Lung (tissue), 12 donors: ENCODE measurements around the gene KCNMB2. TPM values are rescaled to one million over a fixed set of nuclear protein-coding genes. Genes with fewer than 3 reads are reported as not detected.

Experiments used
- ATAC-seq: fragments of 200-7000 bp; cut with Tn5 transposase; one replicate; pipeline ENCODE4 v1.9.1; 2020; ENCODE audit warnings: moderate number of reproducible peaks; ENCODE audit not compliant: insufficient read depth, low FRiP score
- DNase-seq, 3 donors: peaks; one replicate each; pipeline ENCODE4 v3.0.0-alpha.2; 2013 to 2017
- H3K27ac ChIP-seq, 2 donors: one replicate each; pipeline ENCODE4 v1.5.1; 2013; ENCODE audit warnings: mild to moderate bottlenecking in 2 of 2, moderate library complexity in 2 of 2, control low read depth in 1 of 2, inconsistent platforms in 1 of 2, low read depth in 1 of 2, low read length in 1 of 2
- H3K27me3 ChIP-seq, 3 donors: one replicate each; pipeline ENCODE4 v1.5.1; 2013; ENCODE audit warnings: low read length in 2 of 3; ENCODE audit not compliant: control insufficient read depth in 3 of 3, insufficient read depth in 3 of 3
- H3K36me3 ChIP-seq, 4 donors: one replicate each; pipeline ENCODE4 v1.5.1; 2013; ENCODE audit warnings: low read length in 4 of 4, mild to moderate bottlenecking in 1 of 4, moderate library complexity in 1 of 4; ENCODE audit not compliant: control insufficient read depth in 4 of 4, insufficient read depth in 4 of 4
- H3K4me1 ChIP-seq, 5 donors: one replicate each; pipeline ENCODE4 v1.5.1; 2013; ENCODE audit warnings: low read length in 5 of 5, mild to moderate bottlenecking in 2 of 5, moderate library complexity in 1 of 5; ENCODE audit not compliant: control insufficient read depth in 5 of 5, insufficient read depth in 5 of 5
- H3K4me3 ChIP-seq: one replicate; pipeline ENCODE4 v1.5.1; 2013; ENCODE audit warnings: mild to moderate bottlenecking, control low read depth, moderate library complexity
- H3K9ac ChIP-seq, 2 donors: one replicate each; pipeline ENCODE4 v1.5.1; 2013; ENCODE audit warnings: low read length in 2 of 2, control low read depth in 1 of 2; ENCODE audit not compliant: insufficient read depth in 1 of 2
- H3K9me3 ChIP-seq, 4 donors: one replicate each; pipeline ENCODE4 v1.5.1; 2013; ENCODE audit warnings: low read length in 3 of 4, mild to moderate bottlenecking in 1 of 4, moderate library complexity in 1 of 4; ENCODE audit not compliant: control insufficient read depth in 4 of 4, insufficient read depth in 3 of 4
- WGBS, 2 donors: extraction: QIAGEN DNeasy Blood & Tissue Kit; methylation state at CpG; one replicate each; pipeline ENCODE4 v1.1.7; 2013; 5-methylcytosine and 5-hydroxymethylcytosine counted together
- polyA plus RNA-seq, 2 donors: library from polyadenylated mRNA; stranded (reverse); fragments of 200-250 nt; gene quantifications; one replicate each; pipeline ENCODE4 v1.2.1, GENCODE V29; 2013
- total RNA-seq, 2 donors: library from RNA; depleted of rRNA in 1 of 2; stranded (reverse); fragments of >200 nt in 1 of 2; gene quantifications; one replicate each; pipeline ENCODE4 v1.2.1, GENCODE V29; 2014 to 2021
- TF ChIP-seq, protein P1 (sequence below): IDR thresholded peaks from 2 replicates; pipeline ENCODE4 v1.5.1; 2012; ENCODE audit warnings: mild to moderate bottlenecking; ENCODE audit errors: control extremely low read depth, extremely low read depth
- donor health status: control.
- donor health status: control.
- donor health status: Bipolar disorder and iron deficiency.
- donor health status: healthy.
- donor health status: DM: yes; HTN: yes; CAD: no.

Gene KCNMB2
- total and polyA plus RNA-seq, 4 donors, result 0.62 to 12.2 (median 1.2) TPM

DNA sequence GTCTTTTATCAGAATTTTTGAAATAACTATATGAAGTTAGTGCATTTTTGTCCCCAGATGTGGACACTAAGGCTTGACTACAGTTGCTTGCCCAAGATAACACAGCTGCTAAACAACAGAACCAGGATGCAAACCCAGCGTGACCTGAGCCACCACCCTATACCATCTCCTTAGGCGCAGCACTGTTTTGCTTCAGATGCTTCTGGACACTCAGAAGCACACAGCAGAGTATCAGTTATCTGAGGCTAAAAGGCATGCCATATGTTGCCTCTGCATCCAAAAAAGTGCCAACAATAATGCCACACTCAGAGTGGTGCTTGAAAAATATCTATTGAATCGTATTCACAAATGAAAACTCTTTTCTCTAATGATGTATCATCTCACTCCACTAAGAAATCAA lies 24.5 kb downstream of the KCNMB2 start:
- no peaks in the 10 kb centered on the region for H3K27me3 ChIP-seq
- 86 to 94% methylated on average over 3 of the region's 3 CpGs for WGBS, 2 donors
- ATAC-seq, result no peak

DNA sequence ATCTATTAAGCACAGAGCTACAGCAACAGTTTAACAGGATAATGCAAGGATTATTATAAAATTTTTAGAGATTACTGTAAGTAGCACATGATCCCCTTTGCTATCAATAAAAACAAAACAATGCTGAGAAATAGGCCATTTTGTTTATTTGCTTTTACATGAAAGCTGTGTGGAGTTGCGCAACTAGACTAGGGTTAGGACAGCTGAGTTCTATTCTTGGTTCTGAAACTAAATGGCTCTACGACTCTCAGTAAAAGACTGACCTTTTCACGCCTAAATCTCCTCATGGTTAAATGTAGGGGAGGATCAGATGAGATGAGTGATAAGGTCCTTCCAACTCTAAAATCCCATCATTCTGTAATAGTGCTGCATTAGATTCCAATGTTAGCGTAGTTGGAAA lies 25.0 kb downstream of the KCNMB2 start:
- no peak overlapping the region for H3K9ac ChIP-seq
- no peaks in the 10 kb centered on the region for H3K9me3 ChIP-seq
- H3K27me3 ChIP-seq, result no peaks in the 10 kb centered on the region
- TF ChIP-seq, protein P1, sequence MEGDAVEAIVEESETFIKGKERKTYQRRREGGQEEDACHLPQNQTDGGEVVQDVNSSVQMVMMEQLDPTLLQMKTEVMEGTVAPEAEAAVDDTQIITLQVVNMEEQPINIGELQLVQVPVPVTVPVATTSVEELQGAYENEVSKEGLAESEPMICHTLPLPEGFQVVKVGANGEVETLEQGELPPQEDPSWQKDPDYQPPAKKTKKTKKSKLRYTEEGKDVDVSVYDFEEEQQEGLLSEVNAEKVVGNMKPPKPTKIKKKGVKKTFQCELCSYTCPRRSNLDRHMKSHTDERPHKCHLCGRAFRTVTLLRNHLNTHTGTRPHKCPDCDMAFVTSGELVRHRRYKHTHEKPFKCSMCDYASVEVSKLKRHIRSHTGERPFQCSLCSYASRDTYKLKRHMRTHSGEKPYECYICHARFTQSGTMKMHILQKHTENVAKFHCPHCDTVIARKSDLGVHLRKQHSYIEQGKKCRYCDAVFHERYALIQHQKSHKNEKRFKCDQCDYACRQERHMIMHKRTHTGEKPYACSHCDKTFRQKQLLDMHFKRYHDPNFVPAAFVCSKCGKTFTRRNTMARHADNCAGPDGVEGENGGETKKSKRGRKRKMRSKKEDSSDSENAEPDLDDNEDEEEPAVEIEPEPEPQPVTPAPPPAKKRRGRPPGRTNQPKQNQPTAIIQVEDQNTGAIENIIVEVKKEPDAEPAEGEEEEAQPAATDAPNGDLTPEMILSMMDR, result no peak
- peak in 1 of 3 donors; percentile 57 for DNase-seq
- ATAC-seq, result no peak
- 80 to 88% methylated on average over 4 of the region's 4 CpGs for WGBS, 2 donors
- H3K4me1 ChIP-seq, result peaks cover 0 to 24% (median 5%) of the 10 kb centered on the region in 5 donors
- H3K27ac ChIP-seq, result no peak overlapping the region
- no peaks in the 10 kb centered on the region for H3K36me3 ChIP-seq
- H3K4me3 ChIP-seq, result no peak overlapping the region

More for the DNA sequence above, 24.5 kb downstream of the KCNMB2 start:
- Histone ChIP-seq H3K36me3 (no peaks in the 10 kb centered on the region), H3K4me3 (no peak overlapping the region), H3K27ac (no peak overlapping the region), H3K9ac (no peak overlapping the region), H3K9me3 (no peaks in the 10 kb centered on the region), H3K4me1 (peaks cover 0 to 24% (median 5%) of the 10 kb centered on the region in 5 donors)
- DNase-seq, result no peak
- TF ChIP-seq, protein P1, result no peak

DNA sequence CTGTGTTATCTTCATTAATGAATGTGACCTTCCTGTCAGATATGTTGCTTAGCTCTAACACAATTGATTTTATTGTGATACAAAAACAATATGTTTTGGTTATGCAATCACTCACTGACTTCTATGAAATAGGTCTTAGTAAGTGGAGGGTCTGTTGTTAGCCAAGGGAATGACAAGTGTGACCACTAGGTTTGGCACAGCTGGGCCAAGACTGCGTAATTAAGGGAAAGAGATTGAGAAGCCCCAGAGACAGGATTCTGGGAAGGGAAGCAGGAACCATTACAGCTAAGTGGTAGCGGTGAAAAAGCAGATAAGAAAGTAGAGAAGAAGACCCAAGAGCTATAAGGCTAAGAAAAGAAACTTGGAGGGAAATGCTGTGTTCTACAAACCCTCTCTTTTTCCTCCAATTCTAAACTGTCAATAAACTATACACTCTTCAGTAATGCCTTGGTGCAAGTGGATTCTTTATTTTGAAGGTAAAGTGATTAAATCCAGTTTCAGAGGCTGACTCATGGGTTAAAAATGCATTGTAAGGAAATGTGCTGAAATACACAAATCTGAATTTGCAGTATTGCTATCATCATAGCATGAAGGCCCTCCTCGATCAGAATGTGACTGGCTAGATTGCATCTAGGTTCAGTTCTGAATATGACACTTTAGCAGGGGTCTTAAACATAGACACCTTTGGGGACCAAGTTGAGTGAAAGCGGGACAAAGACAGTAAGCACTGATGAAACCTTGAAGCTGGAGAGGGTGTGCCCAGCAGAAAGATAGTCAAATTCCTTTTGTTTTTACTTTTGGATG lies 26.1 kb downstream of the KCNMB2 start:
- Histone ChIP-seq H3K27me3 (no peaks in the 10 kb centered on the region), H3K4me1 (peaks cover 0 to 24% (median 5%) of the 10 kb centered on the region in 5 donors), H3K4me3 (no peak overlapping the region), H3K36me3 (no peaks in the 10 kb centered on the region), H3K9ac (no peak overlapping the region), H3K9me3 (no peaks in the 10 kb centered on the region), H3K27ac (no peak overlapping the region)
- ATAC-seq, result no peak
- WGBS, 2 donors, result 75 to 91% methylated on average over 4 of the region's 4 CpGs
- DNase-seq, result no peak
- TF ChIP-seq, protein P1, result no peak
